ENCODE results near the gene DRD2. TPM values are rescaled to one million over a fixed set of nuclear protein-coding genes. Genes with fewer than 3 reads are reported as not detected.

The DRD2 gene
- total RNA-seq, 2 experiments from 2014 or later = not detected

GRCh38 chr11:113519989-113520613 lies 44.9 kb upstream of the DRD2 start:
- H3K4me3 Mint-ChIP-seq = no peak overlapping the region
- no peak for TF ChIP-seq CTCF (IDR thresholded peaks at IDR 0.05)
- peaks cover 35% of the 10 kb centered on the region for H3K27me3 Mint-ChIP-seq
- POLR2A ChIA-PET = interaction anchor here (0.6 kb wide), 1 partner anchor 1463 kb away, joined by 3 read pairs; no protein-coding TSS in a partner anchor
- peaks cover 6 to 8% of the 10 kb centered on the region in 2 experiments for H3K27me3 ChIP-seq (ENCODE audit: control insufficient read depth in 1 of 2, insufficient read depth in 2 of 2, low read length in 2 of 2)
- DNase-seq (no peak), ATAC-seq (ENCODE audit: poor library complexity) (no peak)
- no peaks in the 10 kb centered on the region for H3K36me3 ChIP-seq (ENCODE audit: insufficient read depth, low read length)
- no peaks in the 10 kb centered on the region for H3K9me3 Mint-ChIP-seq
- peaks cover 0 to 5% of the 10 kb centered on the region in 2 experiments for H3K9me3 ChIP-seq (ENCODE audit: control insufficient read depth in 1 of 2, insufficient read depth in 1 of 2, low read length in 2 of 2)
- no peaks in the 10 kb centered on the region for H3K36me3 Mint-ChIP-seq (ENCODE audit: low read depth)
- intact Hi-C loops (cut with DNase I, micrococcal nuclease) = no loop called here
- CTCF ChIA-PET = no interaction called here
- no peaks in the 10 kb centered on the region for H3K4me1 ChIP-seq (ENCODE audit: insufficient read depth, low read length)
- no peak overlapping the region for H3K27ac ChIP-seq (ENCODE audit: low read depth in 1 of 2, low read length in 2 of 2)
- H3K4me1 Mint-ChIP-seq (ENCODE audit: low read depth) = no peaks in the 10 kb centered on the region
- no peak overlapping the region for H3K4me3 ChIP-seq (ENCODE audit: low read length)
- no peak overlapping the region for H3K27ac Mint-ChIP-seq

- Histone ChIP-seq H3K36me3 (ENCODE audit: insufficient read depth, low read length) (no peaks in the 10 kb centered on the region), H3K27ac (ENCODE audit: low read depth in 1 of 2, low read length in 2 of 2) (no peak overlapping the region), H3K27me3 (ENCODE audit: control insufficient read depth in 1 of 2, insufficient read depth in 2 of 2, low read length in 2 of 2) (peaks cover 6 to 8% of the 10 kb centered on the region in 2 experiments), H3K4me3 (ENCODE audit: low read length) (no peak overlapping the region), H3K9me3 (ENCODE audit: control insufficient read depth in 1 of 2, insufficient read depth in 1 of 2, low read length in 2 of 2) (peaks cover 0 to 5% of the 10 kb centered on the region in 2 experiments), H3K4me1 (ENCODE audit: insufficient read depth, low read length) (no peaks in the 10 kb centered on the region)
- ChIA-PET CTCF (interaction anchor here (1.2 kb wide), 1 partner anchor 13 kb away, joined by 3 read pairs; no protein-coding TSS in a partner anchor), POLR2A (no interaction called here)
- intact Hi-C loops (cut with DNase I, micrococcal nuclease) = no loop called here
- no peak for TF ChIP-seq CTCF (IDR thresholded peaks at IDR 0.05)
- H3K9me3 Mint-ChIP-seq = no peaks in the 10 kb centered on the region
- ATAC-seq (ENCODE audit: poor library complexity) (no peak), DNase-seq (no peak)
- H3K36me3 Mint-ChIP-seq (ENCODE audit: low read depth) = no peaks in the 10 kb centered on the region
- no peak overlapping the region for H3K4me3 Mint-ChIP-seq
- peaks cover 32% of the 10 kb centered on the region for H3K27me3 Mint-ChIP-seq
- H3K4me1 Mint-ChIP-seq (ENCODE audit: low read depth) = no peaks in the 10 kb centered on the region
- no peak overlapping the region for H3K27ac Mint-ChIP-seq
These were observed 43.7 kb upstream of the DRD2 start for GRCh38 chr11:113518716-113519495.

- ChIA-PET CTCF (no interaction called here), POLR2A (no interaction called here)
- H3K36me3 ChIP-seq (ENCODE audit: insufficient read depth, low read length) = no peaks in the 10 kb centered on the region
- peaks cover 6 to 8% of the 10 kb centered on the region in 2 experiments for H3K27me3 ChIP-seq (ENCODE audit: control insufficient read depth in 1 of 2, insufficient read depth in 2 of 2, low read length in 2 of 2)
- Mint-ChIP-seq H3K4me3 (no peak overlapping the region), H3K4me1 (ENCODE audit: low read depth) (no peaks in the 10 kb centered on the region), H3K9me3 (no peaks in the 10 kb centered on the region), H3K27ac (no peak overlapping the region), H3K36me3 (ENCODE audit: low read depth) (no peaks in the 10 kb centered on the region), H3K27me3 (peaks cover 23% of the 10 kb centered on the region)
- intact Hi-C loops (cut with DNase I, micrococcal nuclease) = no loop called here
- H3K9me3 ChIP-seq (ENCODE audit: control insufficient read depth in 1 of 2, insufficient read depth in 1 of 2, low read length in 2 of 2) = no peaks in the 10 kb centered on the region
- H3K27ac ChIP-seq (ENCODE audit: low read depth in 1 of 2, low read length in 2 of 2) = no peak overlapping the region
- no peak for TF ChIP-seq CTCF (IDR thresholded peaks at IDR 0.05)
- H3K4me1 ChIP-seq (ENCODE audit: insufficient read depth, low read length) = no peaks in the 10 kb centered on the region
- no peak overlapping the region for H3K4me3 ChIP-seq (ENCODE audit: low read length)
- ATAC-seq (ENCODE audit: poor library complexity) (no peak), DNase-seq (no peak)
These were observed 42.2 kb upstream of the DRD2 start for GRCh38 chr11:113517361-113517760.

Measured in CD4-positive, alpha-beta T cell (primary cell).